Measurements from ENCODE around the gene MRPL2.

MRPL2 gene

DNA sequence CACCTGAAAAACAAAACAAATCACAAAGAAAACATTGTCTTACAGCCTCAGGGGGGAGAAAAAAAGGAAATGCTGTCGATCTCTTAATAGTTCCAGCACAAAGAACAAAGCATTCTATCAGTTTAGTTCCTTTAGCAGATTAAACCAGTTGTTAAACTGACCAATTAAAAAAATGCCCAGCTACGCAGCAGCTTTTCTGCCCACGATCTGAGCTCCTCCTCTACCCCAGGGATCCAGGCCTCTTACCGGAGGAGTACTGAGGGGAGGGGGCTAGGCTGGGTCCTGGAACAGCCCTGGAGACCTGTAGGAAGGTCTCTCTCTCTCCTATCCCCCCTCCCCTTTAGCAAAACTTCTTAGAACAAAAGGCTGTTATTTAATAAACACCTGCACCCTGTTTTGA, 30.2 kb upstream of the MRPL2 start:
- Histone ChIP-seq H3K79me2 (ENCODE audit: control insufficient read depth, low read length) (no peaks in the 10 kb centered on the region), H3K4me2 (ENCODE audit: low read length) (no peak overlapping the region), H3K27me3 (ENCODE audit: control insufficient read depth, low read length) (peaks cover 9% of the 10 kb centered on the region), H3K4me1 (ENCODE audit: control insufficient read depth, low read length) (no peaks in the 10 kb centered on the region), H3K27ac (ENCODE audit: low read depth, low read length) (no peak overlapping the region), H3F3A (ENCODE audit: control insufficient read depth, insufficient read depth) (no peaks in the 10 kb centered on the region), H3K9me3 (ENCODE audit: control insufficient read depth, insufficient read depth, low read length) (no peaks in the 10 kb centered on the region), H3K9me2 (replicated peaks; ENCODE audit: control insufficient read depth, low read length) (no peaks in the 10 kb centered on the region), H3K4me3 (ENCODE audit: low read length) (no peak overlapping the region), H4K20me1 (ENCODE audit: control insufficient read depth, insufficient read depth, low read depth, low read length) (no peaks in the 10 kb centered on the region), H3K36me3 (ENCODE audit: control insufficient read depth, low read length) (no peaks in the 10 kb centered on the region)
- TF ChIP-seq, protein P1, sequence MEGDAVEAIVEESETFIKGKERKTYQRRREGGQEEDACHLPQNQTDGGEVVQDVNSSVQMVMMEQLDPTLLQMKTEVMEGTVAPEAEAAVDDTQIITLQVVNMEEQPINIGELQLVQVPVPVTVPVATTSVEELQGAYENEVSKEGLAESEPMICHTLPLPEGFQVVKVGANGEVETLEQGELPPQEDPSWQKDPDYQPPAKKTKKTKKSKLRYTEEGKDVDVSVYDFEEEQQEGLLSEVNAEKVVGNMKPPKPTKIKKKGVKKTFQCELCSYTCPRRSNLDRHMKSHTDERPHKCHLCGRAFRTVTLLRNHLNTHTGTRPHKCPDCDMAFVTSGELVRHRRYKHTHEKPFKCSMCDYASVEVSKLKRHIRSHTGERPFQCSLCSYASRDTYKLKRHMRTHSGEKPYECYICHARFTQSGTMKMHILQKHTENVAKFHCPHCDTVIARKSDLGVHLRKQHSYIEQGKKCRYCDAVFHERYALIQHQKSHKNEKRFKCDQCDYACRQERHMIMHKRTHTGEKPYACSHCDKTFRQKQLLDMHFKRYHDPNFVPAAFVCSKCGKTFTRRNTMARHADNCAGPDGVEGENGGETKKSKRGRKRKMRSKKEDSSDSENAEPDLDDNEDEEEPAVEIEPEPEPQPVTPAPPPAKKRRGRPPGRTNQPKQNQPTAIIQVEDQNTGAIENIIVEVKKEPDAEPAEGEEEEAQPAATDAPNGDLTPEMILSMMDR (IDR thresholded peaks at IDR 0.05; ENCODE audit: low read depth, low read length, poor library complexity, severe bottlenecking) = no peak
- no peak for TF ChIP-seq EZH2phosphoT487 (IDR thresholded peaks at IDR 0.05; ENCODE audit: borderline replicate concordance, low read length)

DNA sequence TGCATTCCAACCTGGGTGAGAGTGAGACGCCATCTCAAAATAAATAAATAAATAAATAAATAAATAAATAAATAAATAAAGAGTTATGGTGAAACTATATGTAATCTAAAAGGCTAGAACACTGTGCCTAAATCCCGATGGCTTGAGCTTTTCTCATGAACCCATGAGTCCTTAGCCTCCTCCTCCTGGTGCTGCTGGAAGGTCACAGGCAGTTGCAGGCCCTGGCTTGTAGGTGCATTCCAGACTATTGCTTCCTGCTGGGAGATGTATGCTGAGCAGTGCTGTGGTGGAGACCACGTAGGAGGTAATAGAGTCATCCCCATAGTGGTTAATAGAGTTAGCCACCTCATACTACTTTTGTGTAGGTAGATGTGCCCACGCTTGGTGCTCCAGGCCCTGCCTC, 29.4 kb upstream of the MRPL2 start:
- no peaks in the 10 kb centered on the region for H3K79me2 ChIP-seq (ENCODE audit: control insufficient read depth, low read length)
- no peaks in the 10 kb centered on the region for H4K20me1 ChIP-seq (ENCODE audit: control insufficient read depth, insufficient read depth, low read depth, low read length)
- H3K36me3 ChIP-seq (ENCODE audit: control insufficient read depth, low read length) = no peaks in the 10 kb centered on the region
- H3K27me3 ChIP-seq (ENCODE audit: control insufficient read depth, low read length) = peaks cover 10% of the 10 kb centered on the region
- H3K9me3 ChIP-seq (ENCODE audit: control insufficient read depth, insufficient read depth, low read length) = no peaks in the 10 kb centered on the region
- H3K27ac ChIP-seq (ENCODE audit: low read depth, low read length) = no peak overlapping the region
- TF ChIP-seq EZH2phosphoT487 (IDR thresholded peaks at IDR 0.05; ENCODE audit: borderline replicate concordance, low read length) = no peak
- TF ChIP-seq, protein P1 (IDR thresholded peaks at IDR 0.05; ENCODE audit: low read depth, low read length, poor library complexity, severe bottlenecking) = no peak
- H3K9me2 ChIP-seq (replicated peaks; ENCODE audit: control insufficient read depth, low read length) = no peaks in the 10 kb centered on the region
- no peaks in the 10 kb centered on the region for H3F3A ChIP-seq (ENCODE audit: control insufficient read depth, insufficient read depth)
- H3K4me1 ChIP-seq (ENCODE audit: control insufficient read depth, low read length) = no peaks in the 10 kb centered on the region
- no peak overlapping the region for H3K4me3 ChIP-seq (ENCODE audit: low read length)
- no peak overlapping the region for H3K4me2 ChIP-seq (ENCODE audit: low read length)

DNA sequence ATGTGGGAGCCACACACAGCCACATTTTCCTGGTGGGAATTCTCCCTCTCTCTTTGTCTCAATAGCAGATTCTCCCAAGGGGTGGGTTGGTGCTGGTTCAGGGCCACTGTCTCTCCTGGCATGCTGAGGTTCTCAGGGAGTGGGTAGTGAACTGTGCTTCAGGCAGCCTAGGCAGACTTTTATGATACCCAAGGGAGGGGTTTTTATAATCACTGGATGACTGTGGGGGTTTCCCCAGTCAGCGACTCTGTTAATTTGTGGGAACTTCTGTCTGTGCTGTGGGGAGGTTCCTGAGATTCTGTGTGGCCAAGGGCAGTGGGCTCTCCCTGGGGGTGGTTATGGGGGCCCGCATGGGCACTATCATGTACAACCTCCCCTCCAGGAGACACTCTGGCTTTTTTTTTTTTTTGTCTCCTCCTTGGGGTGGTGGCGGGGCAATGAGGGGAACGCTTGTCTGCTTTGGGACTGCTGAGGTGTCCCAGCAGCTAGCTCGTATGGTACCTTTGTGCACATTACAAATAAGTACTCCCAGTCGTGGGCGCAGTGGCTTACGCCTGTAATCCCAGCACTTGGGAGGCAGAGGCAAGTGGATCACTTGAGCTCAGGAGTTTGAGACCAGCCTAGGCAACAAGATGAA, 26.9 kb upstream of the MRPL2 start:
- Histone ChIP-seq H3K9me2 (replicated peaks; ENCODE audit: control insufficient read depth, low read length) (no peaks in the 10 kb centered on the region), H3K79me2 (ENCODE audit: control insufficient read depth, low read length) (no peaks in the 10 kb centered on the region), H3K4me1 (ENCODE audit: control insufficient read depth, low read length) (no peaks in the 10 kb centered on the region), H3K4me3 (ENCODE audit: low read length) (no peak overlapping the region), H3K36me3 (ENCODE audit: control insufficient read depth, low read length) (no peaks in the 10 kb centered on the region), H3F3A (ENCODE audit: control insufficient read depth, insufficient read depth) (no peaks in the 10 kb centered on the region), H3K4me2 (ENCODE audit: low read length) (no peak overlapping the region), H3K27me3 (ENCODE audit: control insufficient read depth, low read length) (peaks cover 16% of the 10 kb centered on the region), H3K9me3 (ENCODE audit: control insufficient read depth, insufficient read depth, low read length) (no peaks in the 10 kb centered on the region), H3K27ac (ENCODE audit: low read depth, low read length) (no peak overlapping the region), H4K20me1 (ENCODE audit: control insufficient read depth, insufficient read depth, low read depth, low read length) (no peaks in the 10 kb centered on the region)
- TF ChIP-seq EZH2phosphoT487 (IDR thresholded peaks at IDR 0.05; ENCODE audit: borderline replicate concordance, low read length) = no peak
- TF ChIP-seq, protein P1 (IDR thresholded peaks at IDR 0.05; ENCODE audit: low read depth, low read length, poor library complexity, severe bottlenecking) = no peak
